GM23338 (cell line): ENCODE measurements around the gene BHLHA15. TPM values are rescaled to one million over a fixed set of nuclear protein-coding genes. Genes with fewer than 3 reads are reported as not detected.

Experiments used
- ATAC-seq: fragments of 200-7000 bp; cut with Tn5 transposase; 3 replicates; pipeline ENCODE4 v1.9.1; 2020
- DNase-seq: peaks from one replicate; pipeline ENCODE4 v3.0.0-alpha.2; 2015; ENCODE audit warnings: low spot score
- H2AFZ ChIP-seq: fragments of 200-600 bp; sonication (generic); 2 replicates; pipeline ENCODE4 v1.8.0; 2016; ENCODE audit warnings: antibody characterized with exemption, mild to moderate bottlenecking, moderate library complexity
- H3F3A ChIP-seq: fragments of 200-600 bp; sonication (generic); replicated peaks from 2 replicates; pipeline ENCODE4 v1.8.0; 2017; ENCODE audit warnings: antibody characterized with exemption, mixed run types, low read depth
- H3K27ac ChIP-seq: fragments of 200-600 bp; sonication (generic); 2 replicates; pipeline ENCODE4 v1.6.1; 2016; ENCODE audit warnings: low read depth
- H3K27me3 ChIP-seq: fragments of 200-600 bp; sonication (generic); 2 replicates; pipeline ENCODE4 v1.8.0; 2016; ENCODE audit warnings: mild to moderate bottlenecking, mixed run types, moderate library complexity; ENCODE audit not compliant: insufficient read depth
- H3K36me3 ChIP-seq: fragments of 200-600 bp; sonication (generic); 2 replicates; pipeline ENCODE4 v1.8.0; 2016; ENCODE audit warnings: mild to moderate bottlenecking; ENCODE audit not compliant: insufficient read depth
- H3K4me1 ChIP-seq: fragments of 200-600 bp; sonication (generic); 2 replicates; pipeline ENCODE4 v1.8.0; 2016; ENCODE audit warnings: mild to moderate bottlenecking, moderate library complexity; ENCODE audit not compliant: insufficient read depth
- H3K4me2 ChIP-seq: fragments of 200-600 bp; sonication (generic); 2 replicates; pipeline ENCODE4 v1.7.1; 2017; ENCODE audit warnings: mixed run types
- H3K4me3 ChIP-seq: fragments of 200-600 bp; sonication (generic); 2 replicates; pipeline ENCODE4 v1.6.1; 2016; ENCODE audit warnings: mixed run types
- H3K79me2 ChIP-seq: fragments of 200-600 bp; sonication (generic); replicated peaks from 2 replicates; pipeline ENCODE4 v1.8.0; 2017; ENCODE audit warnings: mild to moderate bottlenecking; ENCODE audit not compliant: insufficient read depth
- H3K9me2 ChIP-seq: fragments of 200-600 bp; sonication (generic); 2 replicates; pipeline ENCODE4 v1.8.0; 2017; ENCODE audit not compliant: insufficient read depth
- H4K20me1 ChIP-seq: fragments of 200-600 bp; sonication (generic); replicated peaks from 2 replicates; pipeline ENCODE4 v1.8.0; 2017; ENCODE audit warnings: mild to moderate bottlenecking; ENCODE audit not compliant: insufficient read depth
- H3K27ac Mint-ChIP-seq: 2 replicates; pipeline ENCODE4 v1.8.0; 2020; ENCODE audit warnings: inconsistent platforms, mild to moderate bottlenecking, moderate library complexity, mixed read lengths
- H3K27me3 Mint-ChIP-seq: 3 replicates; pipeline ENCODE4 v1.8.0; 2022; ENCODE audit warnings: low read depth, mild to moderate bottlenecking, moderate library complexity, mixed read lengths, inconsistent platforms; ENCODE audit not compliant: insufficient read depth, poor library complexity
- H3K36me3 Mint-ChIP-seq: 3 replicates; pipeline ENCODE4 v1.8.0; 2021; ENCODE audit warnings: low read depth, mild to moderate bottlenecking, inconsistent platforms, moderate library complexity, mixed read lengths
- H3K4me1 Mint-ChIP-seq: 3 replicates; pipeline ENCODE4 v1.8.0; 2020; ENCODE audit warnings: mild to moderate bottlenecking, inconsistent platforms, mixed read lengths
- H3K4me3 Mint-ChIP-seq: 3 replicates; pipeline ENCODE4 v1.8.0; 2021; ENCODE audit warnings: moderate library complexity, mild to moderate bottlenecking, inconsistent platforms, mixed read lengths
- H3K9me3 Mint-ChIP-seq: 3 replicates; pipeline ENCODE4 v1.8.0; 2020; ENCODE audit warnings: moderate library complexity, mild to moderate bottlenecking, inconsistent platforms, mixed read lengths
- CTCF ChIP-seq, 2 experiments: fragments of 200-600 bp in 1 of 2; sonication (generic) in 1 of 2; conservative IDR thresholded peaks; 2 replicates each; pipeline versions ENCODE4 v1.5.1 to v1.6.1; 2016 to 2017; ENCODE audit warnings: antibody characterized with exemption in 2 of 2, low read depth in 2 of 2, mild to moderate bottlenecking in 2 of 2, moderate library complexity in 1 of 2
- EZH2 ChIP-seq: fragments of 200-600 bp; sonication (generic); IDR thresholded peaks from one replicate; pipeline ENCODE4 v1.8.0; 2017; ENCODE audit warnings: antibody characterized with exemption, mild to moderate bottlenecking, low read depth; ENCODE audit not compliant: unreplicated experiment
- JUNB ChIP-seq: IDR thresholded peaks from one replicate; pipeline ENCODE4 v1.6.1; 2016; ENCODE audit warnings: antibody characterized with exemption; ENCODE audit not compliant: unreplicated experiment
- ZNF114 ChIP-seq: fragments of 250-450 bp; sonication (Bioruptor Pico); IDR thresholded peaks from 2 replicates; pipeline ENCODE4 v1.5.0; 2020; ENCODE audit warnings: mild to moderate bottlenecking, moderate library complexity
- polyA plus RNA-seq: library from polyadenylated mRNA; unstranded; fragments of >200 nt; fragmentation: Nextera tagmentation; extraction: Ambion mirVana; gene quantifications from 2 replicates; pipeline ENCODE4 v1.2.1, GENCODE V29; 2016
- total RNA-seq: library from RNA; depleted of rRNA; stranded (reverse); fragments of >200 nt; shearing (Covaris generic); gene quantifications from 2 replicates; pipeline ENCODE4 v1.2.3, GENCODE V29; 2014
- TF ChIP-seq, protein P1 (sequence below): fragments of 250-450 bp; sonication (Bioruptor Pico); IDR thresholded peaks from 2 replicates; pipeline ENCODE4 v1.5.0; 2020; ENCODE audit warnings: mild to moderate bottlenecking, moderate library complexity

BHLHA15 gene
- total and polyA plus RNA-seq, 2 experiments from 2014 or later = 1.4 to 8.3 TPM

GRCh38 chr7:98174334-98175259 is 36.6 kb upstream of the BHLHA15 start:
- H2AFZ ChIP-seq = no peak overlapping the region
- peak in 1 of 2 experiments; percentile 20; a peak in 1 of 4 replicates for TF ChIP-seq CTCF (conservative IDR thresholded peaks at IDR 0.05; ENCODE audit: low read depth in 2 of 2)
- TF ChIP-seq, protein P1, sequence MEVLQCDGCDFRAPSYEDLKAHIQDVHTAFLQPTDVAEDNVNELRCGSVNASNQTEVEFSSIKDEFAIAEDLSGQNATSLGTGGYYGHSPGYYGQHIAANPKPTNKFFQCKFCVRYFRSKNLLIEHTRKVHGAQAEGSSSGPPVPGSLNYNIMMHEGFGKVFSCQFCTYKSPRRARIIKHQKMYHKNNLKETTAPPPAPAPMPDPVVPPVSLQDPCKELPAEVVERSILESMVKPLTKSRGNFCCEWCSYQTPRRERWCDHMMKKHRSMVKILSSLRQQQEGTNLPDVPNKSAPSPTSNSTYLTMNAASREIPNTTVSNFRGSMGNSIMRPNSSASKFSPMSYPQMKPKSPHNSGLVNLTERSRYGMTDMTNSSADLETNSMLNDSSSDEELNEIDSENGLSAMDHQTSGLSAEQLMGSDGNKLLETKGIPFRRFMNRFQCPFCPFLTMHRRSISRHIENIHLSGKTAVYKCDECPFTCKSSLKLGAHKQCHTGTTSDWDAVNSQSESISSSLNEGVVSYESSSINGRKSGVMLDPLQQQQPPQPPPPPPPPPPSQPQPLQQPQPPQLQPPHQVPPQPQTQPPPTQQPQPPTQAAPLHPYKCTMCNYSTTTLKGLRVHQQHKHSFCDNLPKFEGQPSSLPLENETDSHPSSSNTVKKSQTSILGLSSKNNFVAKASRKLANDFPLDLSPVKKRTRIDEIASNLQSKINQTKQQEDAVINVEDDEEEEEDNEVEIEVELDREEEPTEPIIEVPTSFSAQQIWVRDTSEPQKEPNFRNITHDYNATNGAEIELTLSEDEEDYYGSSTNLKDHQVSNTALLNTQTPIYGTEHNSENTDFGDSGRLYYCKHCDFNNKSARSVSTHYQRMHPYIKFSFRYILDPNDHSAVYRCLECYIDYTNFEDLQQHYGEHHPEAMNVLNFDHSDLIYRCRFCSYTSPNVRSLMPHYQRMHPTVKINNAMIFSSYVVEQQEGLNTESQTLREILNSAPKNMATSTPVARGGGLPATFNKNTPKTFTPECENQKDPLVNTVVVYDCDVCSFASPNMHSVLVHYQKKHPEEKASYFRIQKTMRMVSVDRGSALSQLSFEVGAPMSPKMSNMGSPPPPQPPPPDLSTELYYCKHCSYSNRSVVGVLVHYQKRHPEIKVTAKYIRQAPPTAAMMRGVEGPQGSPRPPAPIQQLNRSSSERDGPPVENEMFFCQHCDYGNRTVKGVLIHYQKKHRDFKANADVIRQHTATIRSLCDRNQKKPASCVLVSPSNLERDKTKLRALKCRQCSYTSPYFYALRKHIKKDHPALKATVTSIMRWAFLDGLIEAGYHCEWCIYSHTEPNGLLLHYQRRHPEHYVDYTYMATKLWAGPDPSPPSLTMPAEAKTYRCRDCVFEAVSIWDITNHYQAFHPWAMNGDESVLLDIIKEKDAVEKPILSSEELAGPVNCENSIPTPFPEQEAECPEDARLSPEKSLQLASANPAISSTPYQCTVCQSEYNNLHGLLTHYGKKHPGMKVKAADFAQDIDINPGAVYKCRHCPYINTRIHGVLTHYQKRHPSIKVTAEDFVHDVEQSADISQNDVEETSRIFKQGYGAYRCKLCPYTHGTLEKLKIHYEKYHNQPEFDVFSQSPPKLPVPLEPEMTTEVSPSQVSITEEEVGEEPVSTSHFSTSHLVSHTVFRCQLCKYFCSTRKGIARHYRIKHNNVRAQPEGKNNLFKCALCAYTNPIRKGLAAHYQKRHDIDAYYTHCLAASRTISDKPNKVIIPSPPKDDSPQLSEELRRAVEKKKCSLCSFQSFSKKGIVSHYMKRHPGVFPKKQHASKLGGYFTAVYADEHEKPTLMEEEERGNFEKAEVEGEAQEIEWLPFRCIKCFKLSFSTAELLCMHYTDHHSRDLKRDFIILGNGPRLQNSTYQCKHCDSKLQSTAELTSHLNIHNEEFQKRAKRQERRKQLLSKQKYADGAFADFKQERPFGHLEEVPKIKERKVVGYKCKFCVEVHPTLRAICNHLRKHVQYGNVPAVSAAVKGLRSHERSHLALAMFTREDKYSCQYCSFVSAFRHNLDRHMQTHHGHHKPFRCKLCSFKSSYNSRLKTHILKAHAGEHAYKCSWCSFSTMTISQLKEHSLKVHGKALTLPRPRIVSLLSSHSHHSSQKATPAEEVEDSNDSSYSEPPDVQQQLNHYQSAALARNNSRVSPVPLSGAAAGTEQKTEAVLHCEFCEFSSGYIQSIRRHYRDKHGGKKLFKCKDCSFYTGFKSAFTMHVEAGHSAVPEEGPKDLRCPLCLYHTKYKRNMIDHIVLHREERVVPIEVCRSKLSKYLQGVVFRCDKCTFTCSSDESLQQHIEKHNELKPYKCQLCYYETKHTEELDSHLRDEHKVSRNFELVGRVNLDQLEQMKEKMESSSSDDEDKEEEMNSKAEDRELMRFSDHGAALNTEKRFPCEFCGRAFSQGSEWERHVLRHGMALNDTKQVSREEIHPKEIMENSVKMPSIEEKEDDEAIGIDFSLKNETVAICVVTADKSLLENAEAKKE (CRISPR knock-in tag) = no peak
- TF ChIP-seq JUNB = no peak
- no peak for TF ChIP-seq ZNF114 (CRISPR knock-in tag)
- TF ChIP-seq EZH2 = no peak
- peaks cover 7% of the 10 kb centered on the region for H4K20me1 ChIP-seq
- H3K36me3 Mint-ChIP-seq = peaks cover 12% of the 10 kb centered on the region
- no peaks in the 10 kb centered on the region for H3K27me3 ChIP-seq
- peaks cover 11% of the 10 kb centered on the region for H3K4me1 ChIP-seq
- H3K4me3 ChIP-seq = no peak overlapping the region
- H3K4me1 Mint-ChIP-seq = peaks cover 18% of the 10 kb centered on the region; the same call in 2 of the 3 replicates
- H3K27ac Mint-ChIP-seq = no peak overlapping the region
- H3K36me3 ChIP-seq = no peaks in the 10 kb centered on the region
- peaks cover 6% of the 10 kb centered on the region for H3K27me3 Mint-ChIP-seq
- no peak overlapping the region for H3K4me2 ChIP-seq
- H3K27ac ChIP-seq = no peak overlapping the region
- ATAC-seq (no peak), DNase-seq (no peak)
- 0 out of 2 replicates have a peak, but pooled peaks cover 4% of the 10 kb centered on the region for H3K79me2 ChIP-seq
- no peaks in the 10 kb centered on the region for H3K9me2 ChIP-seq
- H3K4me3 Mint-ChIP-seq = no peak overlapping the region
- H3F3A ChIP-seq = 0 out of 2 replicates have a peak, but pooled peaks cover 4% of the 10 kb centered on the region
- no peaks in the 10 kb centered on the region for H3K9me3 Mint-ChIP-seq
